Transverse colon (tissue), 4 donors: ENCODE results near the gene BEST2. TPM values are rescaled to one million over a fixed set of nuclear protein-coding genes. Genes with fewer than 3 reads are reported as not detected.

Experiments
- DNase-seq: peaks from one replicate; pipeline ENCODE4 v3.0.0-alpha.2; 2019
- H3K27ac ChIP-seq, 4 donors: fragments of 200-600 bp; sonication (generic); 2 replicates each; pipeline ENCODE4 v1.5.1; 2016 to 2018; ENCODE audit warnings: inconsistent platforms in 4 of 4
- H3K27me3 ChIP-seq: fragments of 200-600 bp; sonication (generic); 2 replicates; pipeline ENCODE4 v1.5.1; 2017; ENCODE audit warnings: inconsistent platforms
- H3K36me3 ChIP-seq, 4 donors: fragments of 200-600 bp; sonication (generic); 2 replicates each; pipeline ENCODE4 v1.5.1; 2017 to 2019; ENCODE audit warnings: inconsistent platforms in 4 of 4
- H3K4me1 ChIP-seq, 4 donors: fragments of 200-600 bp; sonication (generic); 2 replicates each; pipeline ENCODE4 v1.5.1; 2017 to 2020; ENCODE audit warnings: inconsistent platforms in 4 of 4
- H3K4me3 ChIP-seq, 4 donors: fragments of 200-600 bp; sonication (generic); 1 replicate in 1 of 4; 2 replicates in 3 of 4; pipeline versions ENCODE4 v1.5.1 to v1.6.1; 2017 to 2019; ENCODE audit warnings: inconsistent platforms in 4 of 4
- H3K9me3 ChIP-seq, 2 donors: fragments of 200-600 bp; sonication (generic); 2 replicates each; pipeline ENCODE4 v1.5.1; 2017 to 2019; ENCODE audit warnings: inconsistent platforms in 2 of 2
- CTCF ChIP-seq, 5 experiments: fragments of 200-600 bp in 3 of 5; fragments of 450-650 bp in 2 of 5; sonication (generic) in 3 of 5; IDR thresholded peaks; 1 replicate in 2 of 5; 2 replicates in 3 of 5; pipeline ENCODE4 v1.5.1; 2016 to 2017; ENCODE audit warnings: antibody characterized with exemption in 5 of 5, inconsistent platforms in 3 of 5, mild to moderate bottlenecking in 2 of 5, moderate library complexity in 1 of 5
- EP300 ChIP-seq: sonication (generic); formaldehyde crosslinking; IDR thresholded peaks from one replicate; pipeline ENCODE4 v1.6.1; 2017; ENCODE audit warnings: antibody characterized with exemption, low read depth
- POLR2A ChIP-seq: fragments of 450-650 bp; IDR thresholded peaks from one replicate; pipeline ENCODE4 v1.6.1; 2016; ENCODE audit warnings: antibody characterized with exemption, mild to moderate bottlenecking, moderate library complexity
- POLR2AphosphoS5 ChIP-seq, 3 donors: sonication (generic); formaldehyde crosslinking; IDR thresholded peaks; one replicate each; pipeline ENCODE4 v1.6.1; 2016; ENCODE audit warnings: antibody characterized with exemption in 3 of 3
- WGBS, 2 donors: methylation state at CpG; one replicate each; pipeline ENCODE4 v1.1.5; 2018; ENCODE audit warnings: low coverage in 1 of 2; 5-methylcytosine and 5-hydroxymethylcytosine counted together
- in situ Hi-C, 4 donors: fragments of 200-750 bp; cut with MboI; loops; one replicate each; pipeline versions ENCODE4 v1.15.0 to v1.15.1; 2017; ENCODE audit warnings: low sequenced_read_pairs in 3 of 4, low pct_ligation_motif_present in 1 of 4, low pct_unique_long_range_greater_than_20kb in 1 of 4
- intact Hi-C: fragments of 100-400 bp; cut with DNase I; formaldehyde crosslinking; loops from one replicate; pipeline ENCODE4 v1.15.1; 2023; ENCODE audit warnings: low total_unique reads
- total RNA-seq, 4 donors: library from RNA; depleted of rRNA; stranded (reverse); fragments of >200 nt; gene quantifications; one replicate each; pipeline ENCODE4 v1.1.0, GENCODE V29; 2016

Gene BEST2
- total RNA-seq, 4 donors from 2014 or later = 121 to 325 (median 141) TPM

- no peak for TF ChIP-seq POLR2AphosphoS5 (IDR thresholded peaks at IDR 0.05)
- TF ChIP-seq CTCF (IDR thresholded peaks at IDR 0.05) = no peak
- TF ChIP-seq POLR2A = no peak
- no peak for TF ChIP-seq EP300
- no peaks in the 10 kb centered on the region for H3K9me3 ChIP-seq
- peaks cover 0 to 5% (median 0%) of the 10 kb centered on the region in 4 donors for H3K4me1 ChIP-seq
- peak overlapping the region; percentile 38 to 52 (median 46) for H3K27ac ChIP-seq
- 47 to 57% methylated on average over 7 to 9 of the region's 9 CpGs for WGBS, 2 donors
- intact Hi-C loops = no loop called here
- H3K4me3 ChIP-seq = no peak overlapping the region
- in situ Hi-C loops = loop anchor here in 1 of 4 donors (10.0 kb wide), 1 partner anchor 94 kb away; no protein-coding TSS in a partner anchor
- no peak for DNase-seq
- peaks cover 19% of the 10 kb centered on the region for H3K27me3 ChIP-seq
- peaks cover 0 to 13% (median 7%) of the 10 kb centered on the region in 4 donors for H3K36me3 ChIP-seq
Measured at GRCh38 chr19:12750851-12751250, 740 bp upstream of the BEST2 start.

- Histone ChIP-seq H3K4me1 (peaks cover under 1 to 8% (median 3%) of the 10 kb centered on the region in 4 donors), H3K27ac (peak overlapping the region; percentile 10 to 60 (median 41)), H3K27me3 (peaks cover 19% of the 10 kb centered on the region), H3K36me3 (peaks cover 0 to 7% (median 4%) of the 10 kb centered on the region in 4 donors), H3K9me3 (no peaks in the 10 kb centered on the region), H3K4me3 (peak overlapping the region in 3 of 4 donors; percentile 8 to 37 (median 18))
- WGBS, 2 donors = 61 to 80% methylated on average over 1 to 22 of the region's 23 CpGs
- no peak for TF ChIP-seq EP300
- TF ChIP-seq POLR2AphosphoS5 (IDR thresholded peaks at IDR 0.05) = no peak
- TF ChIP-seq POLR2A = no peak
- TF ChIP-seq CTCF (IDR thresholded peaks at IDR 0.05) = no peak
- intact Hi-C loops = no loop called here
- no peak for DNase-seq
- in situ Hi-C loops = loop anchor here in 1 of 4 donors (10.0 kb wide), 1 partner anchor 93 kb away; no protein-coding TSS in a partner anchor
Measured at GRCh38 chr19:12752056-12752781, 628 bp downstream of the BEST2 start.

- TF ChIP-seq POLR2A (no peak), CTCF (IDR thresholded peaks at IDR 0.05) (no peak), EP300 (no peak)
- Histone ChIP-seq H3K4me3 (no peak overlapping the region), H3K27me3 (peaks cover 19% of the 10 kb centered on the region), H3K27ac (no peak overlapping the region), H3K4me1 (peaks cover 8 to 16% (median 12%) of the 10 kb centered on the region in 4 donors), H3K9me3 (no peaks in the 10 kb centered on the region), H3K36me3 (no peaks in the 10 kb centered on the region)
- intact Hi-C loops (no loop called here), in situ Hi-C loops (loop anchor here in 1 of 4 donors (10.0 kb wide), 1 partner anchor 90 kb away; no protein-coding TSS in a partner anchor)
- no peak for DNase-seq
- 83% methylated on average over 49 of the region's 50 CpGs; no CpG with 5 or more reads in 1 of the 2 donors for WGBS, 2 donors
Measured at GRCh38 chr19:12754465-12755196, 3.0 kb downstream of the BEST2 start.

- no peak for DNase-seq
- WGBS, 2 donors = 71 to 83% methylated on average over 4 to 19 of the region's 19 CpGs
- Histone ChIP-seq H3K27me3 (peaks cover 15% of the 10 kb centered on the region), H3K27ac (no peak overlapping the region), H3K4me1 (peaks cover 8 to 12% (median 11%) of the 10 kb centered on the region in 4 donors), H3K9me3 (no peaks in the 10 kb centered on the region), H3K36me3 (no peaks in the 10 kb centered on the region), H3K4me3 (no peak overlapping the region)
- TF ChIP-seq POLR2A (no peak), EP300 (no peak), POLR2AphosphoS5 (IDR thresholded peaks at IDR 0.05) (no peak), CTCF (IDR thresholded peaks at IDR 0.05) (no peak)
- intact Hi-C loops (no loop called here), in situ Hi-C loops (loop anchor here in 1 of 4 donors (10.0 kb wide), 1 partner anchor 88 kb away; no protein-coding TSS in a partner anchor)
Measured at GRCh38 chr19:12756150-12756883, 4.7 kb downstream of the BEST2 start.
